ENCODE results near the gene ZBTB47. TPM values are rescaled to one million over a fixed set of nuclear protein-coding genes. Genes with fewer than 3 reads are reported as not detected.

Gene ZBTB47
- total RNA-seq, 3 donors from 2014 or later, result 18.0 to 61.8 (median 45.2) TPM

- Histone ChIP-seq H3K9me3 (no peaks in the 10 kb centered on the region), H3K36me3 (no peaks in the 10 kb centered on the region), H3K4me1 (no peaks in the 10 kb centered on the region), H3K27me3 (no peaks in the 10 kb centered on the region), H3K27ac (no peak overlapping the region), H3K4me3 (no peak overlapping the region)
- intact Hi-C loops (cut with DNase I; ENCODE audit: low total_unique reads), result no loop called here
- DNase-seq (ENCODE audit: low spot score in 2 of 2), result no peak
- TF ChIP-seq POLR2AphosphoS5 (IDR thresholded peaks at IDR 0.05), result no peak
- TF ChIP-seq CTCF (IDR thresholded peaks at IDR 0.05), result no peak
- TF ChIP-seq POLR2A (IDR thresholded peaks at IDR 0.05), result no peak
Measured at GRCh38 chr3:42690191-42690590, 36.7 kb downstream of the ZBTB47 start.

GRCh38 chr3:42690766-42691680 lies 37.5 kb downstream of the ZBTB47 start:
- Histone ChIP-seq H3K27me3 (no peaks in the 10 kb centered on the region), H3K4me1 (no peaks in the 10 kb centered on the region), H3K4me3 (no peak overlapping the region), H3K9me3 (no peaks in the 10 kb centered on the region), H3K36me3 (no peaks in the 10 kb centered on the region), H3K27ac (no peak overlapping the region)
- intact Hi-C loops (cut with DNase I; ENCODE audit: low total_unique reads), result no loop called here
- DNase-seq (ENCODE audit: low spot score in 2 of 2), result peak in 1 of 2 donors; percentile 19
- no peak for TF ChIP-seq POLR2A (IDR thresholded peaks at IDR 0.05)

- no peak for TF ChIP-seq POLR2A (IDR thresholded peaks at IDR 0.05)
- H3K4me1 ChIP-seq, result no peaks in the 10 kb centered on the region
- no peak overlapping the region for H3K4me3 ChIP-seq
- DNase-seq (ENCODE audit: low spot score in 2 of 2), result peak in 1 of 2 donors; percentile 43
- no peaks in the 10 kb centered on the region for H3K9me3 ChIP-seq
- no peak overlapping the region for H3K27ac ChIP-seq
- intact Hi-C loops (cut with DNase I; ENCODE audit: low total_unique reads), result no loop called here
- H3K27me3 ChIP-seq, result no peaks in the 10 kb centered on the region
- H3K36me3 ChIP-seq, result no peaks in the 10 kb centered on the region
Measured at GRCh38 chr3:42691816-42692666, 38.5 kb downstream of the ZBTB47 start.

GRCh38 chr3:42692667-42693529 lies 39.4 kb downstream of the ZBTB47 start:
- H3K27ac ChIP-seq, result no peak overlapping the region
- no peaks in the 10 kb centered on the region for H3K9me3 ChIP-seq
- H3K36me3 ChIP-seq, result no peaks in the 10 kb centered on the region
- intact Hi-C loops (cut with DNase I; ENCODE audit: low total_unique reads), result no loop called here
- H3K4me3 ChIP-seq, result no peak overlapping the region
- H3K4me1 ChIP-seq, result no peaks in the 10 kb centered on the region
- H3K27me3 ChIP-seq, result no peaks in the 10 kb centered on the region
- peak in 1 of 2 donors; percentile 31 for DNase-seq (ENCODE audit: low spot score in 2 of 2)
- no peak for TF ChIP-seq CTCF (IDR thresholded peaks at IDR 0.05)
- TF ChIP-seq POLR2A (IDR thresholded peaks at IDR 0.05), result no peak
- no peak for TF ChIP-seq POLR2AphosphoS5 (IDR thresholded peaks at IDR 0.05)

GRCh38 chr3:42693530-42693930 lies 40.0 kb downstream of the ZBTB47 start:
- Histone ChIP-seq H3K4me3 (no peak overlapping the region), H3K9me3 (no peaks in the 10 kb centered on the region), H3K4me1 (no peaks in the 10 kb centered on the region), H3K27me3 (no peaks in the 10 kb centered on the region), H3K36me3 (no peaks in the 10 kb centered on the region), H3K27ac (no peak overlapping the region)
- TF ChIP-seq CTCF (IDR thresholded peaks at IDR 0.05), result no peak
- TF ChIP-seq POLR2A (IDR thresholded peaks at IDR 0.05), result no peak
- no peak for TF ChIP-seq POLR2AphosphoS5 (IDR thresholded peaks at IDR 0.05)
- intact Hi-C loops (cut with DNase I; ENCODE audit: low total_unique reads), result no loop called here
- DNase-seq (ENCODE audit: low spot score in 2 of 2), result peak in 1 of 2 donors; percentile 31
